Adrenal gland (tissue), 12 donors: ENCODE data around the gene MSRB3. TPM values are rescaled to one million over a fixed set of nuclear protein-coding genes. Genes with fewer than 3 reads are reported as not detected.

ENCODE experiments used
- DNase-seq, 7 donors: peaks; one replicate each; pipeline ENCODE4 v3.0.0-alpha.2; 2019 to 2020
- H3K27ac ChIP-seq, 5 donors: fragments of 200-600 bp; sonication (generic) in 4 of 5; 1 replicate in 3 of 5; 2 replicates in 2 of 5; pipeline versions ENCODE4 v1.5.1 to v1.8.0; 2016 to 2020; ENCODE audit warnings: mild to moderate bottlenecking in 1 of 5
- H3K27me3 ChIP-seq: fragments of 200-600 bp; 2 replicates; pipeline ENCODE4 v1.8.0; 2021
- H3K36me3 ChIP-seq, 2 donors: fragments of 200-600 bp; replicated peaks in 1 of 2; 1 replicate in 1 of 2; 2 replicates in 1 of 2; pipeline versions ENCODE4 v1.5.1 to v1.8.0; 2018 to 2022
- H3K4me1 ChIP-seq, 2 donors: fragments of 200-600 bp; replicated peaks in 1 of 2; 1 replicate in 1 of 2; 2 replicates in 1 of 2; pipeline versions ENCODE4 v1.5.1 to v1.8.0; 2018 to 2021
- H3K4me3 ChIP-seq, 4 donors: fragments of 200-600 bp; sonication (generic) in 3 of 4; one replicate each; pipeline ENCODE4 v1.5.1; 2016 to 2018
- H3K9me3 ChIP-seq, 3 donors: fragments of 200-600 bp; sonication (generic) in 1 of 3; replicated peaks in 1 of 3; 1 replicate in 2 of 3; 2 replicates in 1 of 3; pipeline versions ENCODE4 v1.5.1 to v1.8.0; 2016 to 2021
- CTCF ChIP-seq, 6 experiments: fragments of 450-650 bp in 4 of 6; fragments of 200-600 bp in 2 of 6; sonication (generic) in 1 of 6; IDR thresholded peaks; 1 replicate in 5 of 6; 2 replicates in 1 of 6; pipeline versions ENCODE4 v1.5.1 to v1.8.0; 2016 to 2021; ENCODE audit warnings: antibody characterized with exemption in 6 of 6, mild to moderate bottlenecking in 2 of 6, moderate library complexity in 1 of 6
- POLR2A ChIP-seq, 2 donors: fragments of 450-650 bp; IDR thresholded peaks; one replicate each; pipeline ENCODE4 v1.6.1; 2017; ENCODE audit warnings: antibody characterized with exemption in 2 of 2, mild to moderate bottlenecking in 2 of 2, moderate library complexity in 1 of 2
- WGBS, 4 donors: extraction: QIAGEN DNeasy Blood & Tissue Kit in 2 of 4; methylation state at CpG; one replicate each; pipeline versions ENCODE4 v1.1.5 to v1.1.7; 2013 to 2017; 5-methylcytosine and 5-hydroxymethylcytosine counted together
- intact Hi-C, 2 donors: fragments of 100-400 bp; cut with DNase I; formaldehyde crosslinking; loops; one replicate each; pipeline versions ENCODE4 v1.14.1 to v1.15.0; 2022 to 2023
- polyA plus RNA-seq, 3 donors: library from polyadenylated mRNA; stranded (reverse); fragments of 200-250 nt in 2 of 3; fragments of 350-450 nt in 1 of 3; fragmentation: Illumina TruSeq in 1 of 3; extraction: RNeasy Lipid Tissue Mini Kit (QIAGEN cat#74804) in 1 of 3; gene quantifications; one replicate each; pipeline ENCODE4 v1.2.3, GENCODE V29; 2013 to 2014
- total RNA-seq, 9 donors: library from RNA; depleted of rRNA in 4 of 9; stranded (reverse); fragments of >200 nt in 4 of 9; fragments of 120-200 nt in 1 of 9; fragmentation: NEBNext Ultra II Directional in 1 of 9; extraction: Animal tissue kit (Norgen Biotek cat#: 25700) in 1 of 9; gene quantifications; one replicate each; pipeline versions ENCODE4 v1.1.0 to v1.2.4, GENCODE V29; 2013 to 2023
- donor health status: healthy with polysubstance abuse.
- donor health status: Bipolar disorder and iron deficiency.
- donor health status: DM: yes; HTN: yes; CAD: no.
- donor health status: DM: no; HTN: no; CAD: no.
- donor health status: DM: no; HTN: no; CAD: no.
- donor health status: DM: yes; HTN: yes; CAD: no.

Gene MSRB3
- total and polyA plus RNA-seq, 12 donors = 5.5 to 23.8 (median 9.7) TPM

GRCh38 chr12:65335021-65335714 is 56.7 kb downstream of the MSRB3 start:
- peak overlapping the region in 1 of 5 donors; percentile 42 for H3K27ac ChIP-seq
- H3K4me3 ChIP-seq = no peak overlapping the region
- no peak for TF ChIP-seq CTCF (IDR thresholded peaks at IDR 0.05)
- TF ChIP-seq POLR2A (IDR thresholded peaks at IDR 0.05) = no peak
- peak in 1 of 7 donors; percentile 10 for DNase-seq
- H3K27me3 ChIP-seq = no peaks in the 10 kb centered on the region
- H3K4me1 ChIP-seq = no peaks in the 10 kb centered on the region
- H3K9me3 ChIP-seq = no peaks in the 10 kb centered on the region
- 60 to 71% (median 67%) methylated on average over 5 of the region's 5 CpGs for WGBS, 4 donors
- intact Hi-C loops = no loop called here
- H3K36me3 ChIP-seq = no peaks in the 10 kb centered on the region

- TF ChIP-seq CTCF (IDR thresholded peaks at IDR 0.05) (no peak), POLR2A (IDR thresholded peaks at IDR 0.05) (no peak)
- no peak overlapping the region for H3K27ac ChIP-seq
- no peaks in the 10 kb centered on the region for H3K4me1 ChIP-seq
- WGBS, 4 donors = 76 to 92% (median 86%) methylated on average over 1 of the region's 1 CpG
- H3K36me3 ChIP-seq = no peaks in the 10 kb centered on the region
- no peaks in the 10 kb centered on the region for H3K27me3 ChIP-seq
- intact Hi-C loops = no loop called here
- DNase-seq = no peak
- H3K9me3 ChIP-seq = no peaks in the 10 kb centered on the region
- H3K4me3 ChIP-seq = no peak overlapping the region
These were observed 57.5 kb downstream of the MSRB3 start for GRCh38 chr12:65335981-65336380.

GRCh38 chr12:65339161-65339560 is 60.7 kb downstream of the MSRB3 start:
- H3K4me3 ChIP-seq = no peak overlapping the region
- intact Hi-C loops = no loop called here
- H3K4me1 ChIP-seq = no peaks in the 10 kb centered on the region
- H3K27me3 ChIP-seq = no peaks in the 10 kb centered on the region
- WGBS, 4 donors = 93 to 100% (median 93%) methylated on average over 1 of the region's 1 CpG
- H3K36me3 ChIP-seq = no peaks in the 10 kb centered on the region
- no peak for TF ChIP-seq CTCF (IDR thresholded peaks at IDR 0.05)
- no peak for TF ChIP-seq POLR2A (IDR thresholded peaks at IDR 0.05)
- no peak for DNase-seq
- H3K9me3 ChIP-seq = no peaks in the 10 kb centered on the region
- no peak overlapping the region for H3K27ac ChIP-seq

DNA sequence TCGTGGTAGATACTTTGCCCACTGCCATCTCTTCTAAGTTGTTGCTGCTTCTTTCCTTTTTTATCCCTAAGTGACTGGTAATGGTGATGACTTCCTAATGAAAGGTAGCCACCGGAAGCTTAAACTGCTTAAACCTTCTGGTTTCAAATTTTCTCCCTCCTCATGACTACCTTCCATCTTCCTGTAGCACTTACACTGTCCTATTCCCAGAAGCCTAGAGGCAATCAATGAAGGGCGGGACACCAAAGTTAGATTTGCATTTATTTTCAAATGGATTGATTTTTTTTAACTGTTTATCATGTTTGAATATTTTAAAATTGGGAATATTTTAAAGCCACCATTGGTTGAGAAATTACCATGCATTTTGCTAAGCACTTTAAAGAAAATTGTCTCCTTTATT is 64.7 kb downstream of the MSRB3 start:
- no peak overlapping the region for H3K4me3 ChIP-seq
- H3K9me3 ChIP-seq = no peaks in the 10 kb centered on the region
- no peak for DNase-seq
- no peaks in the 10 kb centered on the region for H3K27me3 ChIP-seq
- no peak for TF ChIP-seq POLR2A (IDR thresholded peaks at IDR 0.05)
- TF ChIP-seq CTCF (IDR thresholded peaks at IDR 0.05) = no peak
- H3K4me1 ChIP-seq = no peaks in the 10 kb centered on the region
- WGBS, 4 donors = 88 to 94% (median 90%) methylated on average over 3 of the region's 3 CpGs
- intact Hi-C loops = no loop called here
- no peaks in the 10 kb centered on the region for H3K36me3 ChIP-seq
- H3K27ac ChIP-seq = no peak overlapping the region
